ENCODE data around the gene FCF1.
"Not testable (repeated sequence)": the region's sequence is repeated elsewhere in the genome, so short reads cannot be mapped to it uniquely, and the experiment has no call there.

FCF1 gene

DNA sequence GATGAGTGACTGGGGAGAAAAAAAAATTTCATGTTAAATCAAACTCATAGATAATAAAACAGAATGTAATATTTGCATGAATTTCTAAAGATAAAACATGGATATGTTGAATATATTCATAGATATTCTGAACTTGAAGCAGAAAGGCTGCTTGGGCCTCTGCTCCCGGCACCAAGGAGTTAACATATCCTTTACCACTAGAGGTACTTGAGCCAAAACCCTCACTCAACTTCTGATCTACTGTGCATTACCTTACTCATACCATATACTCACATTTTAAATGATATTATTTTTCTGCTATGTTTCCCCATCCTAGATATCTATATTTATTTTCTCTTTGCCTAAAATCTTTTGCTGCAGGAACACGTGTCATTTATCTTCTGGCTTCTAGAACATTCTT, 15.0 kb upstream of the FCF1 start:
- in situ Hi-C loops (cut with MboI; ENCODE audit: low sequenced_read_pairs): no loop called here

- in situ Hi-C loops (cut with MboI; ENCODE audit: low sequenced_read_pairs): no loop called here
These were observed 14.5 kb upstream of the FCF1 start for GRCh38 chr14:74698465-74698864.

GRCh38 chr14:74702293-74702692, 10.7 kb upstream of the FCF1 start:
- in situ Hi-C loops (cut with MboI; ENCODE audit: low sequenced_read_pairs): no loop called here

GRCh38 chr14:74703043-74703442, 9.9 kb upstream of the FCF1 start:
- in situ Hi-C loops (cut with MboI; ENCODE audit: low sequenced_read_pairs): no loop called here

DNA sequence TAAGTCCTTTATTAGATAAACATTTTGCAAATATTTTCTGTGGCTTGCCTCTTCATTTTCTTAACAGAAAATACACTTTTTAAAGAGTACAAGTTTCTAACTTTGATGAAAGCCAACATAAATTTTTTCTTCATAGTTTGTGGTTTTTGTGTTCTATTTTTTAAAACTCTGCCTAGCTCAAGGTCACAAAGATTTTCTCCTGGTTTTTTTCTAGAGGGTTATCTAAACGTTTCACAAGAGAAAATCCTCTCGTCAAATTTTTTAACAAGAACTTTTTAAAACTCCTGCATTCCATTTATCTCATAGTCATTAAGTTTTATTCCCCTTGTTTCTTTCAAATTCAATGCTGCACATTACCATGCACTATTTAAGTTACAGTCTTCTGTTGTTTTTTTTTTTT, 8.3 kb upstream of the FCF1 start:
- in situ Hi-C loops (cut with MboI; ENCODE audit: low sequenced_read_pairs): no loop called here

DNA sequence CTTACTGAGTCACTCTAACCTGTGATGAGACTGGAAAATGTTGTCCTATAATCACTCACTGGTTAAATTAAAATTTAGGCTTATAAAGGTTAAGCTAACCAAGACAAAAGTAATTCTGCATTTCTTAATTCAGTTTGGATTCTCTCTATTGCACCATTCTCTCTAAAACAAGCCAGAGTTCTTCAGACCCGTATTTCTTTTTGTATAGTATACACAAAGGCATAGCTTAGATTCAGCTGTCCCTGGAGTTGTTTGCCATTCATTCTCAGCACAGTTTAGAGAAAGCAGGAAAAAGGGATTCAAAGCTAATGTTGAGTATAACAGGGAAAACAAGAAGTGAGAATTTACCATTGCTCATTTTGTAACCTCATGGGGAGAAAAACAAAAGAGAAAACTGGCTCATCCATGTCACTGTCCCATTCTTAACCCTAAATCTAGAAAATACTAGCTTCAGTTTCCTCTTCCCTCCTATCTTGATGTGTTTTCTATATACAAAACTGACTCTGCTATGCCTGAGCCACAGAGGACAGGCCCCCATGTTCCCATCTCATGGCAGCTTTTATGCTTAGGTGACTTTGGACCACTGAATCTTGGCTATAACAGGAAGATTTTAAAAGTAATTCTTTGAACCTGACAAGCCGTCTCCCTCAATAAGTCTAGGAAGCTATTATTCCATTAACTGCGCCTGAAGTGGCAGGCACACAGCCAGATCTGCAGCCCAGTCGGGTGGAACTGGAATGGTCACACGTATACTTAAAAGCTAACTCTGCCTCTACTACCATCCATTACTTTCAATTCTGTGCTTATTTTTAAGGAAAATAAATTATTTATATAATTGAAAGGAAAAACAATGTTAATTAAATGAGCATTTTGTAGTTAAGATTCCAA, 7.1 kb upstream of the FCF1 start:
- in situ Hi-C loops (cut with MboI; ENCODE audit: low sequenced_read_pairs): no loop called here

DNA sequence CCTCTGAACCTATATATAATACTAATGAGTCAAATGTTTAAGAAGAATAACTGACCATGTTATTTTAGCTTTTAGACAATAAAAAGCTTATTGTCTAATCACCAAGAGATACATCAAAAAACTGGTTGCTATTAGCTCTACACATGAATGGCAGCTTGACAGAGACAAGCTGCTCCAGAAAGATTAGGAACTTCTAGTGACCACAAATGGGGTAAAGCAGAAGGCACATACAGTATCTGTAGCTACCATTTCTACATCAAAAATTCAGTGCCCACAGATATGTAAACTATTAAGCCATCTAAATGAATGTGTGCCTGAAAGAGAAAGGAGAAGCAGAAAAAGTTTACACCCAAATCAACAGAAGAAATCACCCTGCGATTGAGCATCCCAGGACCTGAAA, 2.5 kb upstream of the FCF1 start:
- in situ Hi-C loops (cut with MboI; ENCODE audit: low sequenced_read_pairs): no loop called here

GRCh38 chr14:74711651-74712050, 1.3 kb upstream of the FCF1 start:
- in situ Hi-C loops (cut with MboI; ENCODE audit: low sequenced_read_pairs): no loop called here

GRCh38 chr14:74713395-74713735, 421 bp downstream of the FCF1 start:
- in situ Hi-C loops (cut with MboI; ENCODE audit: low sequenced_read_pairs): no loop called here

DNA sequence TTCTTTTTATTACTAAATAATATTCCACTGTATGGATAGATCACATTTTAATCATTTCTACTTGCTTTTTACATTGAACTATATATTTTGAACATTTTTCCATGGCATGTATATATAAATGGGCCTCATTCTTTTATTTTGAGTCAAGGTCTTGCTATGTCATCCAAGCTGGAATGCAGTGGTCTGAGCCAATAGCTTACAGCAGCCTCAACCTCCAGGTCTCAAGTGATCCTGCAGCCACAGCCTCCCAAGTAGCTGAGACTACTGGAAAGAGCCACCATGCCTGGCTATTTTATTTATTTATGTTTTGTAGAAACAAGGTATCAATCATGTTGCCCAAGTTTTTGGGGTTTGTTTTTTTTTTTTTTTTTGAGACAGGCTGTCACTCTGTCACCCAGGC, 7.6 kb downstream of the FCF1 start:
- in situ Hi-C loops (cut with MboI; ENCODE audit: low sequenced_read_pairs): no loop called here

GRCh38 chr14:74723134-74723533, 10.2 kb downstream of the FCF1 start:
- in situ Hi-C loops (cut with MboI; ENCODE audit: low sequenced_read_pairs): no loop called here

GRCh38 chr14:74732387-74732786, 19.4 kb downstream of the FCF1 start:
- in situ Hi-C loops (cut with MboI; ENCODE audit: low sequenced_read_pairs): no loop called here

DNA sequence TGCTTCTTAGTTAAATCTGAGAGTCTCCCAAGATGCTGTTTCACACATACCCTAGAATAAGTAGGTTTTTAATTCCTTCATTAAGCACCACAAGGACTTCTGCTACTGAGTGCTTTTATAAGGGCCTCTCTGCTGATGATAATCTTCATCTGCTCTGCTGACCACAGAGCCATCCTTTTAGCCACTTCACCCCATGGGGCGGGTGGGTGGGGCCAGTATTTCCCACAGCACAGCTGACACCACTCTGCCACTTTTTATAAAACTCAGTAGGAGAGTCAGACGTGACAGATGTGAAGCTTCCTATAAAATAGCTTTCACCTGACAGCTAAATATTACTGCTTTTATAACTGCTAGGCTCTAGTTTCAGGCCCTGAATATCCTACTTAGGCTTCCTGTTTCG, 20.3 kb downstream of the FCF1 start:
- in situ Hi-C loops (cut with MboI; ENCODE audit: low sequenced_read_pairs): no loop called here

GRCh38 chr14:74735125-74735524, 22.2 kb downstream of the FCF1 start:
- in situ Hi-C loops (cut with MboI; ENCODE audit: low sequenced_read_pairs): no loop called here

DNA sequence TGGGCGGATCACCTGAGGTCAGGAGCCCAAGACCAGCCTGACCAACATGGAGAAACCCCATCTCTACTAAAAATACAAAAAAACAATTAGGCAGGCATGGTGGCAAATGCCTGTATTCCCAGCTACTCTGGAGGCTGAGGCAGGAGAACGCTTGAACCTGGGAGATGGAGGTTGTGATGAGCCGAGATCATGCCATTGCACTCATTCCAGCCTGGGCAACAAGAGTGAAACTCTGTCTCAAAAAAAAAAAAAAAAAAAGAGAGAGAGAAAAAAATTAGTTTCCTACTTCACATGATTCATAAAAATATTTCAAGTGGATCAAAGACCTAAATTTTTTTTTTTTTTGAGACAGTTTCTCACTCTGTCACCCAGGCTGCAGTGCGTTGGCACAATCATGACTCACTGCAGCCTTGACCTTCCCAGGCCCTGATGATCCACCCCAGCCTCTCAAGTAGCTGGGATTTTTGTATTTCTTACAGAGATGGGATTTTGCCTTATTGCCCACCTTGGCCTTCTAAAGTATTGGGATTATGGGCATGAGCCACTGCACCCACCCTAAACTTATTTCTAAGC, 24.9 kb downstream of the FCF1 start:
- in situ Hi-C loops (cut with MboI; ENCODE audit: low sequenced_read_pairs): no loop called here

- in situ Hi-C loops (cut with MboI; ENCODE audit: low sequenced_read_pairs): no loop called here
These were observed 26.5 kb downstream of the FCF1 start for GRCh38 chr14:74739293-74740030.

DNA sequence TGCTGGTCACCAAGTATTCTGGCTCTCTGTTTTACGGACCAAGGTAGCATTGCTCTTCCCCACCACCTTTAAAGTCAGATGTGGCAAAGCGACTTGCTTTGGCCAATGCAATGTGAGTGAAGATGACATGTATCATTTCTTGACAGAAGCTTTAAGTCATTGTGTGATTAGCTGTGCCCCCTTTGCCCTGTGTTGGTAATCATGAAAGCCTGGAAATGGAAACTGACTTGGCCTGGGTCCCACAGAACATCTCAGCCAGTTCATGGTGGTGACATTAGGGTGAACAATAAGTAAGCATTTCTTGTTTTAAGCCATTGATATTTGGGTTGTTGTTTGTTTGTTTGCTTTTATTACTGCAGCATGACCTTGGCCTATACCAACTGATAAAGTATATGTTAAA, 34.3 kb downstream of the FCF1 start:
- in situ Hi-C loops (cut with MboI; ENCODE audit: low sequenced_read_pairs): no loop called here

DNA sequence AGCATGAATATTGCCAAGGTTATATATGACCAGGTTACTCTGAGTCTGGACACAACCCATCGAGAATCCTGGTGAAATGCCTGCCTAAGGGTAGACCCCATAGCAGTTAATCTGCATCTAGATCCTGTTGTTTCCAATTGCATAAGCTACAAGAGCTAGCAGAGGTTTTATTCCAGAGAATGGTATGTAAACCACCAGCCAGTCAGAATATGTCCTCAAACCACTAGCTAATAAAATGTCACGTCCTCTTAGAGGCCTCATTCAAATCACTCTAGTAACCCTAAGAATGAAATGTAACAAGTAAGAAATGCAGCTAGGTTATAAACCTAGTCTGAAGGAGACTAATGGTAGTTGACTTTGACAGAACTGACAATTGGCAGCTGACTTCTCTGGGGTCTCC, 41.2 kb downstream of the FCF1 start:
- in situ Hi-C loops (cut with MboI; ENCODE audit: low sequenced_read_pairs): no loop called here

- in situ Hi-C loops (cut with MboI; ENCODE audit: low sequenced_read_pairs): no loop called here
These were observed 42.0 kb downstream of the FCF1 start for GRCh38 chr14:74754899-74755298.

DNA sequence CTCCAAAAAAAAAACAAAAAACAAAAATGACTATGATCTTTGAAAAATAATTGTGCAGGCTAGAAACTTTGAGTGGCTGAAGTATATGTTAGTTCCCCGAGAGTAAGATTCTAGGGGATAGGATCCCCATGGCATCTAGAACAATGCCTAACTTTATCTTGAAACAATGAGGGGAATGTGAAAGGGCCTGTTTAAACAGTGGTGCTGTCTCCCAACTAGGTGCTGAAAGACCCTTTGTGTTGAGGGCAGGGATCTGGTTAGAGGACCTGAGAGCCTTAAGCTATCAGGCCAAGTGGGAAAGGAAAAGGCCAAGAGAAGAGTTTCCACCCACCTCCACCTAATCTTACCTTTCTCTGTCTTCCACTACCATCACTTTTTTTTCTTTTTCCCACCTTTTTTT, 43.4 kb downstream of the FCF1 start:
- in situ Hi-C loops (cut with MboI; ENCODE audit: low sequenced_read_pairs): no loop called here

- in situ Hi-C loops (cut with MboI; ENCODE audit: low sequenced_read_pairs): not testable (repeated sequence)
These were observed 45.6 kb downstream of the FCF1 start for GRCh38 chr14:74758505-74758904.
